ENCODE results near the gene RASL10A.

DNA sequence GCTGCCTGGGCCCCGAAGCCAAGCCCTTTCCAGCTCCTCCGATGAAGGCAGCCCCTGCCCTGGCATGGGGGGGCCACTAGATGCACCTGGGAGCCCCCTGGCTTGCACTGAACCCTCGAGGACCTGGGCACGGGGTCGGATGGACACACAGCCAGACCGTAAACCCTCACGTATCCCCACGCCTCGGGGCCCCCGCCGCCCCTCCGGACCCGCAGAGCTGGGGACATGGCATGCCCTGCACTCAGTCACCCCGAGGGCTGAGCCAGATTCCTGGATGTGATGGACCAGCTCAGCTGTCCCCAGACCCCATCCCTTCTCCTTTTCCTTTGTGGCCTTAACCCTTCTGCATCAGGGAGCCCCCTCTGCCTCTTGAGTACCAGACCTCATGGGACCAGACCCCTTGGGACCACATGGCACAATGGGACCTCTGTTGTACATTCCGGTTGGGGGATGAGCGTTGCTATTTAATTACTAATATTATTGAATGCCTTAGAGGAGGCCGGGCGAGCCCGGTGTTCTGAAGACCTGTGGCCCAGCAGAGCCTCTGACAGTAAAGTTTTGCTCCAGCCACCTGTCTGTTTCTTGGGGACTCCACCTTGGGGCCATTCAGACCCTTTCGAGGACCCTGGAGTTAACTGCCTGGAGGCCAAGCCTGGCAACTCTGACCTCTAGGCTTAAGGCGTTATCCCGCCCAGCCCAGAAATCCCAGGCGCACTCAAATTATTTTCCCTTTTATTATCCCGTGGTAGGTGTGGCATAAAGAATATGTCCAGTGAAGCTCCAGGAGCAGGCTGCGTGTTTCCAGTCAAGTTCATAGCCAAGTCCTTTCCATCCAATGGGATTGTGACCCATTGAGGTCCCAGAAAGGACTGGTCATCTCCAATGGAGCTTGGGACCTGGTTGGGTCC, 3.0 kb downstream of the RASL10A start:
- TF ChIP-seq RAD21 (CRISPR knock-in tag; conservative IDR thresholded peaks at IDR 0.05 in 1 of 2, IDR thresholded peaks at IDR 0.05 in 1 of 2) (no peak), PATZ1 (CRISPR knock-in tag; IDR thresholded peaks at IDR 0.05; ENCODE audit: borderline replicate concordance) (no peak), FOXJ3 (CRISPR knock-in tag; IDR thresholded peaks at IDR 0.05) (no peak), ZNF121 (CRISPR knock-in tag; conservative IDR thresholded peaks at IDR 0.05) (no peak), ETV6 (IDR thresholded peaks at IDR 0.05; ENCODE audit: borderline replicate concordance in 1 of 2, low read depth in 2 of 2, low read length in 1 of 2) (no peak), ETV6 (CRISPR knock-in tag; IDR thresholded peaks at IDR 0.05; ENCODE audit: borderline replicate concordance) (no peak)
- TF ChIP-seq, protein P1, sequence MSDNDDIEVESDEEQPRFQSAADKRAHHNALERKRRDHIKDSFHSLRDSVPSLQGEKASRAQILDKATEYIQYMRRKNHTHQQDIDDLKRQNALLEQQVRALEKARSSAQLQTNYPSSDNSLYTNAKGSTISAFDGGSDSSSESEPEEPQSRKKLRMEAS (CRISPR knock-in tag; IDR thresholded peaks at IDR 0.05), result no peak
- TF ChIP-seq, protein P2, sequence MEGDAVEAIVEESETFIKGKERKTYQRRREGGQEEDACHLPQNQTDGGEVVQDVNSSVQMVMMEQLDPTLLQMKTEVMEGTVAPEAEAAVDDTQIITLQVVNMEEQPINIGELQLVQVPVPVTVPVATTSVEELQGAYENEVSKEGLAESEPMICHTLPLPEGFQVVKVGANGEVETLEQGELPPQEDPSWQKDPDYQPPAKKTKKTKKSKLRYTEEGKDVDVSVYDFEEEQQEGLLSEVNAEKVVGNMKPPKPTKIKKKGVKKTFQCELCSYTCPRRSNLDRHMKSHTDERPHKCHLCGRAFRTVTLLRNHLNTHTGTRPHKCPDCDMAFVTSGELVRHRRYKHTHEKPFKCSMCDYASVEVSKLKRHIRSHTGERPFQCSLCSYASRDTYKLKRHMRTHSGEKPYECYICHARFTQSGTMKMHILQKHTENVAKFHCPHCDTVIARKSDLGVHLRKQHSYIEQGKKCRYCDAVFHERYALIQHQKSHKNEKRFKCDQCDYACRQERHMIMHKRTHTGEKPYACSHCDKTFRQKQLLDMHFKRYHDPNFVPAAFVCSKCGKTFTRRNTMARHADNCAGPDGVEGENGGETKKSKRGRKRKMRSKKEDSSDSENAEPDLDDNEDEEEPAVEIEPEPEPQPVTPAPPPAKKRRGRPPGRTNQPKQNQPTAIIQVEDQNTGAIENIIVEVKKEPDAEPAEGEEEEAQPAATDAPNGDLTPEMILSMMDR (IDR thresholded peaks at IDR 0.05 in 2 of 3, conservative IDR thresholded peaks at IDR 0.05 in 1 of 3; ENCODE audit: insufficient read depth in 2 of 3, low read depth in 1 of 3, low read length in 3 of 3), result no peak

All from K562 (cell line).